CD4-positive, alpha-beta T cell treated with Interleukin-15 for 1 hour (primary cell): ENCODE results near the gene LDLRAD4.

Source experiments
- DNase-seq: peaks from one replicate; pipeline ENCODE4 v3.0.0-alpha.2; 2020

The LDLRAD4 gene

GRCh38 chr18:13357289-13357688, 138.7 kb downstream of the LDLRAD4 start:
- no peak for DNase-seq

GRCh38 chr18:13359210-13359609, 140.7 kb downstream of the LDLRAD4 start:
- no peak for DNase-seq

- no peak for DNase-seq
Observed at GRCh38 chr18:13361431-13361830, 142.9 kb downstream of the LDLRAD4 start.

GRCh38 chr18:13362051-13362450, 143.5 kb downstream of the LDLRAD4 start:
- no peak for DNase-seq

GRCh38 chr18:13362607-13363006, 144.0 kb downstream of the LDLRAD4 start:
- DNase-seq, result no peak

- DNase-seq, result no peak
Observed at GRCh38 chr18:13363359-13363758, 144.8 kb downstream of the LDLRAD4 start.

GRCh38 chr18:13364721-13365205, 146.2 kb downstream of the LDLRAD4 start:
- DNase-seq, result no peak

GRCh38 chr18:13366131-13366530, 147.6 kb downstream of the LDLRAD4 start:
- DNase-seq, result no peak

GRCh38 chr18:13366541-13366940, 148.0 kb downstream of the LDLRAD4 start:
- no peak for DNase-seq

GRCh38 chr18:13366962-13367892, 148.7 kb downstream of the LDLRAD4 start:
- no peak for DNase-seq

- DNase-seq, result no peak
Observed at GRCh38 chr18:13368080-13368813, 149.7 kb downstream of the LDLRAD4 start.

- no peak for DNase-seq
Observed at GRCh38 chr18:13369353-13369752, 150.8 kb downstream of the LDLRAD4 start.

- DNase-seq, result no peak
Observed at GRCh38 chr18:13369756-13370510, 151.4 kb downstream of the LDLRAD4 start.

GRCh38 chr18:13370995-13371625, 152.6 kb downstream of the LDLRAD4 start:
- DNase-seq, result no peak

GRCh38 chr18:13371689-13372418, 153.3 kb downstream of the LDLRAD4 start:
- DNase-seq, result no peak

- DNase-seq, result no peak
Observed at GRCh38 chr18:13372531-13372951, 154.0 kb downstream of the LDLRAD4 start.

GRCh38 chr18:13374096-13374467, 155.5 kb downstream of the LDLRAD4 start:
- no peak for DNase-seq

- peak; percentile 1 for DNase-seq
Observed at GRCh38 chr18:13374468-13375301, 156.1 kb downstream of the LDLRAD4 start.

- peak; percentile 84 for DNase-seq
Observed at GRCh38 chr18:13375302-13376255, 157.0 kb downstream of the LDLRAD4 start.
